CD4-positive, alpha-beta T cell (primary cell): Measurements from ENCODE around the gene IKZF2. TPM values are rescaled to one million over a fixed set of nuclear protein-coding genes. Genes with fewer than 3 reads are reported as not detected.
"Not testable (repeated sequence)": the region's sequence is repeated elsewhere in the genome, so short reads cannot be mapped to it uniquely, and the experiment has no call there.

ENCODE experiments used
- ATAC-seq: fragments of 200-7000 bp; cut with Tn5 transposase; one replicate; pipeline ENCODE4 v1.10.0; 2022; ENCODE audit warnings: mild to moderate bottlenecking; ENCODE audit not compliant: poor library complexity
- CTCF ChIA-PET: fragments of 350-600 bp; sonication (Branson Sonifier 250); formaldehyde crosslinking; loops from one replicate; lab custom pipeline; 2021; ENCODE audit warnings: antibody characterized with exemption, inconsistent platforms; lab: Charles Lee
- POLR2A ChIA-PET: fragments of 350-600 bp; sonication (Branson Sonifier 250); formaldehyde crosslinking; loops from one replicate; lab custom pipeline; 2021; ENCODE audit warnings: antibody characterized with exemption, inconsistent platforms; lab: Charles Lee
- DNase-seq, 14 experiments: peaks; one replicate each; pipeline ENCODE4 v3.0.0-alpha.2; 2013 to 2020; ENCODE audit warnings: mixed read lengths in 2 of 14
- H3K27ac ChIP-seq, 2 donors: one replicate each; pipeline versions ENCODE4 v1.5.1 to v1.7.0; 2013; ENCODE audit warnings: low read length in 2 of 2, low read depth in 1 of 2, mild to moderate bottlenecking in 1 of 2
- H3K27me3 ChIP-seq, 2 experiments: 1 replicate in 1 of 2; 2 replicates in 1 of 2; pipeline versions ENCODE4 v1.6.1 to v1.7.0; 2013; ENCODE audit warnings: low read length in 2 of 2, control low read depth in 1 of 2, mild to moderate bottlenecking in 1 of 2, moderate library complexity in 1 of 2; ENCODE audit not compliant: insufficient read depth in 2 of 2, control insufficient read depth in 1 of 2
- H3K36me3 ChIP-seq: one replicate; pipeline ENCODE4 v1.6.1; 2013; ENCODE audit warnings: low read length, control low read depth; ENCODE audit not compliant: insufficient read depth
- H3K4me1 ChIP-seq: one replicate; pipeline ENCODE4 v1.6.1; 2013; ENCODE audit warnings: low read length, control low read depth; ENCODE audit not compliant: insufficient read depth
- H3K4me3 ChIP-seq: one replicate; pipeline ENCODE4 v1.5.1; 2013; ENCODE audit warnings: mild to moderate bottlenecking, low read length, moderate library complexity
- H3K9me3 ChIP-seq, 2 experiments: 1 replicate in 1 of 2; 2 replicates in 1 of 2; pipeline versions ENCODE4 v1.6.1 to v1.7.0; 2013; ENCODE audit warnings: low read length in 2 of 2, mild to moderate bottlenecking in 2 of 2, control low read depth in 1 of 2, moderate library complexity in 1 of 2; ENCODE audit not compliant: control insufficient read depth in 1 of 2, insufficient read depth in 1 of 2
- H3K27ac Mint-ChIP-seq: one replicate; pipeline ENCODE4 v1.8.0; 2020; ENCODE audit warnings: mixed read lengths
- H3K27me3 Mint-ChIP-seq: one replicate; pipeline ENCODE4 v1.8.0; 2021; ENCODE audit warnings: mixed read lengths
- H3K36me3 Mint-ChIP-seq: one replicate; pipeline ENCODE4 v1.8.0; 2021; ENCODE audit warnings: low read depth, mixed read lengths
- H3K4me1 Mint-ChIP-seq: one replicate; pipeline ENCODE4 v1.8.0; 2021; ENCODE audit warnings: low read depth, mixed read lengths
- H3K4me3 Mint-ChIP-seq: one replicate; pipeline ENCODE4 v1.8.0; 2020; ENCODE audit warnings: mild to moderate bottlenecking, mixed read lengths
- H3K9me3 Mint-ChIP-seq: one replicate; pipeline ENCODE4 v1.8.0; 2020; ENCODE audit warnings: mixed read lengths
- CTCF ChIP-seq: fragments of 200-600 bp; IDR thresholded peaks from one replicate; pipeline ENCODE4 v1.8.0; 2022; ENCODE audit warnings: antibody characterized with exemption, mild to moderate bottlenecking
- intact Hi-C, 2 experiments: fragments of 100-400 bp; cut with DNase I in 1 of 2; cut with micrococcal nuclease in 1 of 2; formaldehyde crosslinking; loops; one replicate each; pipeline versions ENCODE4 v1.15.1 to v1.9.0; 2023 to 2025; cut with DNase I, micrococcal nuclease
- total RNA-seq, 174 experiments: library from RNA in 2 of 174; stranded (reverse) in 2 of 174; gene quantifications; one replicate each; pipeline ENCODE4 v1.2.3 and lab custom pipeline; 2021 to 2026

Gene IKZF2
- total RNA-seq, 2 experiments from 2014 or later, result 8.7 to 8.9 TPM

DNA sequence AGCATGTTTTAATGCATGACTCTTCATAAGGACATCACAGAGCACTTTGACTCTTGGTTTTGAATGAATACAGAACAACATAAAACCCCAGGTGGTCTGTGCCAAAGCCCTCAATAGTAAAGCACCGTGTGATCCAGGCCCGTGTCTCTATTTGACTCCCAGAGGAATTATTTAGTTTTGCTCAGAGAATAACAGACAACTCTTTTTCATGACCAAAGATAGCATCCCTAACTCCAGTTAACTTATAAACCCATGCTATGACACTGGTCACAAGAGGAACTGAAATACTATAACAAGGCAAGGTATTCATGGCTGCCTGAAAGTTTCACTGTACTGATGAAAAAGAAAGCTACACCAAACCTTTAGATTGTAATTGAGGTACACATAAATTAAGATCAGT, 128.4 kb downstream of the IKZF2 start:
- intact Hi-C loops, result no loop called here
- no peaks in the 10 kb centered on the region for H3K27me3 ChIP-seq
- H3K9me3 ChIP-seq, result no peaks in the 10 kb centered on the region
- CTCF ChIA-PET, result no interaction called here
- no peak overlapping the region for H3K4me3 Mint-ChIP-seq
- no peaks in the 10 kb centered on the region for H3K36me3 ChIP-seq
- peaks cover 17% of the 10 kb centered on the region for H3K4me1 Mint-ChIP-seq
- H3K27ac Mint-ChIP-seq, result no peak overlapping the region
- ATAC-seq, result no peak
- H3K9me3 Mint-ChIP-seq, result no peaks in the 10 kb centered on the region
- H3K4me3 ChIP-seq, result no peak overlapping the region
- H3K4me1 ChIP-seq, result no peaks in the 10 kb centered on the region
- POLR2A ChIA-PET, result interaction anchor here (1.2 kb wide), 1 partner anchor 12 kb away, joined by 3 read pairs; no protein-coding TSS in a partner anchor
- no peak overlapping the region for H3K27ac ChIP-seq
- H3K27me3 Mint-ChIP-seq, result no peaks in the 10 kb centered on the region
- no peaks in the 10 kb centered on the region for H3K36me3 Mint-ChIP-seq
- DNase-seq, result no peak
- no peak for TF ChIP-seq CTCF

GRCh38 chr2:213021971-213022899, 129.2 kb downstream of the IKZF2 start:
- no peak for TF ChIP-seq CTCF
- CTCF ChIA-PET, result no interaction called here
- ATAC-seq, result no peak

DNA sequence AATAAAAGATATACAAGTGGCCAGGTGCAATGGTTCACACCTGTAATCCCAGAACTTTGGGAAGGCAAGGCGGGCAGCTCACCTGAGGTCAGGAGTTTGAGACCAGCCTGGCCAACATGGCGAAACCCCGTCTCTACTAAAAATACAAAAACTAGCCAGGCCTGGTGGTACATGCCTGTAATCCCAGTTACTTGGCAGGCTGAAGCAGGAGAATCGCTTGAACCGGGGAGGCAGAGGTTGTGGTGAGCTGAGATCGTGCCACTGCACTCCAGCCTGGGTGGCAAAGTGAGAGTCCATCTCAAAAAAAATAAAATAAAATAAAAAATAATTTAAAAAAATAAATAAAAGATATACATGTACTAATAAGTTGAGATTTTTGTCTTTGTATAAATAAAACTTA, 130.5 kb downstream of the IKZF2 start:
- H3K27ac Mint-ChIP-seq, H3K4me3 Mint-ChIP-seq, H3K27me3 ChIP-seq, H3K36me3 Mint-ChIP-seq, H3K9me3 ChIP-seq, intact Hi-C loops, POLR2A ChIA-PET, H3K4me3 ChIP-seq, H3K27ac ChIP-seq, DNase-seq, ATAC-seq, H3K36me3 ChIP-seq, CTCF ChIA-PET, H3K9me3 Mint-ChIP-seq, H3K27me3 Mint-ChIP-seq, H3K4me1 ChIP-seq: not testable (repeated sequence)
- H3K4me1 Mint-ChIP-seq, result peaks cover 35% of the 10 kb centered on the region

More at GRCh38 chr2:213021971-213022899, 129.2 kb downstream of the IKZF2 start:
- Mint-ChIP-seq H3K4me1 (peaks cover 22% of the 10 kb centered on the region), H3K27me3 (no peaks in the 10 kb centered on the region), H3K4me3 (no peak overlapping the region), H3K36me3 (no peaks in the 10 kb centered on the region), H3K9me3 (no peaks in the 10 kb centered on the region), H3K27ac (no peak overlapping the region)
- Histone ChIP-seq H3K9me3 (no peaks in the 10 kb centered on the region), H3K27ac (no peak overlapping the region), H3K27me3 (no peaks in the 10 kb centered on the region), H3K36me3 (no peaks in the 10 kb centered on the region), H3K4me3 (no peak overlapping the region), H3K4me1 (no peaks in the 10 kb centered on the region)
- peak in 1 of 14 experiments; percentile 10 for DNase-seq
- intact Hi-C loops, result no loop called here
- POLR2A ChIA-PET, result interaction anchor here (1.2 kb wide), 1 partner anchor 12 kb away, joined by 3 read pairs; no protein-coding TSS in a partner anchor
